ENCODE measurements around the gene APH1B. TPM values are rescaled to one million over a fixed set of nuclear protein-coding genes. Genes with fewer than 3 reads are reported as not detected.

The APH1B gene
- total RNA-seq, 1 experiment from 2014 or later, result 20.9 TPM

DNA sequence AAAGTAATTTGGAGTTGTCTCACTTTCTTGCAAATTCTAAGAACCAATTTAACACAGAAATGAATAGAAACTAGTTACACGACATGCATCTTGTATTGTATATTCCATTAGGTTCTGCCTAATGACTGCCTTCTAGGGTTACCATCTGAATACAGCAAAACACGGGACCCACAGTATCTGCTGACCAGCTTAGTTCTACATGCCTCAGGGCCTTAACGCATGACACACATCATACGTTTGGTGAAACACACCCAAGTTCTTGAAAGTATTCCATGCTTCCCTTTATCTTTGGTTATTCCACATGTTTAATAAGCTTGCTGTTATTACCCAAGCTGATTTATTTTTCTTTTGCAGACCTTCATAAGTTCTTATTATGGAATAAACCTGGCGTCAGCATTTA, 27.9 kb downstream of the APH1B start:
- Histone ChIP-seq H3K4me1 (ENCODE audit: insufficient read depth, low read length) (no peaks in the 10 kb centered on the region), H3K18ac (ENCODE audit: insufficient read length, low read depth, low read length) (no peak overlapping the region), H3K23ac (ENCODE audit: insufficient read length, low read depth, low read length) (no peak overlapping the region), H3K79me2 (ENCODE audit: insufficient read depth, low read length) (no peaks in the 10 kb centered on the region), H2BK15ac (ENCODE audit: low read depth, low read length) (no peak overlapping the region), H3K27ac (ENCODE audit: insufficient read length, low read depth, low read length) (no peak overlapping the region), H3K9me3 (ENCODE audit: control insufficient read depth, low read depth, low read length) (no peaks in the 10 kb centered on the region), H2AK5ac (ENCODE audit: insufficient read length, low read length) (no peak overlapping the region), H2BK12ac (ENCODE audit: insufficient read length, low read depth, low read length) (no peak overlapping the region), H3K23me2 (ENCODE audit: insufficient read length, low read depth, low read length, poor library complexity, severe bottlenecking) (no peaks in the 10 kb centered on the region), H3K27me3 (ENCODE audit: insufficient read depth, low read length) (no peaks in the 10 kb centered on the region), H2BK5ac (ENCODE audit: insufficient read length, low read length) (no peak overlapping the region), H3K56ac (ENCODE audit: insufficient read length, low read depth, low read length) (no peak overlapping the region), H4K8ac (replicated peaks; ENCODE audit: insufficient read length, low read depth, low read length) (no peak overlapping the region), H3K4ac (ENCODE audit: low read depth, low read length) (no peak overlapping the region), H2BK120ac (ENCODE audit: low read depth, low read length, poor library complexity, severe bottlenecking) (no peak overlapping the region), H3T11ph (ENCODE audit: low read length) (no peak overlapping the region), H3K9ac (ENCODE audit: extremely low read depth, insufficient read length, low read length) (no peak overlapping the region), H4K20me1 (ENCODE audit: control insufficient read depth, insufficient read depth, insufficient read length) (no peaks in the 10 kb centered on the region), H2AFZ (ENCODE audit: low read length) (no peak overlapping the region), H4K91ac (ENCODE audit: insufficient read length, low read depth, low read length) (no peak overlapping the region), H2BK20ac (ENCODE audit: low read depth, low read length, poor library complexity, severe bottlenecking) (no peak overlapping the region), H3K14ac (ENCODE audit: insufficient read depth, low read length) (no peak overlapping the region), H4K5ac (ENCODE audit: insufficient read length, low read depth, low read length) (no peak overlapping the region), H3K4me2 (ENCODE audit: insufficient read depth, insufficient read length, low read length) (no peak overlapping the region), H3K79me1 (ENCODE audit: insufficient read depth, low read depth, low read length, poor library complexity, severe bottlenecking) (no peaks in the 10 kb centered on the region)
- Mint-ChIP-seq H3K9me3 (no peaks in the 10 kb centered on the region), H3K36me3 (ENCODE audit: insufficient read depth in 1 of 3, low read depth in 3 of 3) (peaks cover 0 to 16% (median 6%) of the 10 kb centered on the region in 3 experiments; a peak in 3 of 7 replicates), H3K27ac (no peak overlapping the region), H3K27me3 (ENCODE audit: low read depth) (no peaks in the 10 kb centered on the region), H3K4me3 (no peak overlapping the region), H3K4me1 (peaks cover 2 to 7% of the 10 kb centered on the region in 2 experiments; a peak in 1 of 4 replicates)
- TF ChIP-seq, protein P1, sequence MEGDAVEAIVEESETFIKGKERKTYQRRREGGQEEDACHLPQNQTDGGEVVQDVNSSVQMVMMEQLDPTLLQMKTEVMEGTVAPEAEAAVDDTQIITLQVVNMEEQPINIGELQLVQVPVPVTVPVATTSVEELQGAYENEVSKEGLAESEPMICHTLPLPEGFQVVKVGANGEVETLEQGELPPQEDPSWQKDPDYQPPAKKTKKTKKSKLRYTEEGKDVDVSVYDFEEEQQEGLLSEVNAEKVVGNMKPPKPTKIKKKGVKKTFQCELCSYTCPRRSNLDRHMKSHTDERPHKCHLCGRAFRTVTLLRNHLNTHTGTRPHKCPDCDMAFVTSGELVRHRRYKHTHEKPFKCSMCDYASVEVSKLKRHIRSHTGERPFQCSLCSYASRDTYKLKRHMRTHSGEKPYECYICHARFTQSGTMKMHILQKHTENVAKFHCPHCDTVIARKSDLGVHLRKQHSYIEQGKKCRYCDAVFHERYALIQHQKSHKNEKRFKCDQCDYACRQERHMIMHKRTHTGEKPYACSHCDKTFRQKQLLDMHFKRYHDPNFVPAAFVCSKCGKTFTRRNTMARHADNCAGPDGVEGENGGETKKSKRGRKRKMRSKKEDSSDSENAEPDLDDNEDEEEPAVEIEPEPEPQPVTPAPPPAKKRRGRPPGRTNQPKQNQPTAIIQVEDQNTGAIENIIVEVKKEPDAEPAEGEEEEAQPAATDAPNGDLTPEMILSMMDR (conservative IDR thresholded peaks at IDR 0.05), result no peak
- DNase-seq, result no peak
- no CpG with 5 or more reads among the region's 5 CpGs for WGBS (ENCODE audit: extremely low coverage, insufficient read length, low lambda C conversion rate)
